Activated T-helper 1 cell treated with anti-CD3 and anti-CD28 coated beads, Interleukin-12 subunit alpha, Interleukin-12 subunit beta, Interleukin-2, Interleukin-4 antibody, amounts not matched to agents 30 ng/mL and 10 ng/mL and 1 ng/mL, durations not matched to agents 14 hours and 24 hours and 36 hours (primary cell): ENCODE results near the gene GRIA4. TPM values are rescaled to one million over a fixed set of nuclear protein-coding genes. Genes with fewer than 3 reads are reported as not detected.

ENCODE experiments used
- DNase-seq: peaks from one replicate; pipeline ENCODE4 v3.0.0; 2021; ENCODE audit warnings: low spot score
- H3K27ac Mint-ChIP-seq: one replicate; pipeline ENCODE4 v1.8.0; 2021; ENCODE audit warnings: mild to moderate bottlenecking, mixed read lengths
- H3K27me3 Mint-ChIP-seq: one replicate; pipeline ENCODE4 v1.8.0; 2022; ENCODE audit warnings: mild to moderate bottlenecking, moderate library complexity, mixed read lengths; ENCODE audit not compliant: insufficient read depth
- H3K36me3 Mint-ChIP-seq: one replicate; pipeline ENCODE4 v1.8.0; 2021; ENCODE audit warnings: low read depth, mixed read lengths
- H3K4me1 Mint-ChIP-seq: one replicate; pipeline ENCODE4 v1.8.0; 2021; ENCODE audit warnings: low read depth, mixed read lengths
- H3K4me3 Mint-ChIP-seq: one replicate; pipeline ENCODE4 v1.8.0; 2021; ENCODE audit warnings: mild to moderate bottlenecking, moderate library complexity, mixed read lengths
- H3K9me3 Mint-ChIP-seq: one replicate; pipeline ENCODE4 v1.8.0; 2021; ENCODE audit warnings: mixed read lengths
- intact Hi-C: fragments of 100-400 bp; cut with micrococcal nuclease; formaldehyde crosslinking; loops from one replicate; pipeline ENCODE4 v1.15.1; 2024
- total RNA-seq: library from RNA; stranded (reverse); gene quantifications from 2 replicates; pipeline ENCODE4 v1.2.3, GENCODE V29; 2022

The GRIA4 gene
- total RNA-seq, 1 donor from 2014 or later = not detected

- H3K9me3 Mint-ChIP-seq = no peaks in the 10 kb centered on the region
- no peak for DNase-seq
- no peaks in the 10 kb centered on the region for H3K36me3 Mint-ChIP-seq
- H3K27ac Mint-ChIP-seq = no peak overlapping the region
- no peaks in the 10 kb centered on the region for H3K4me1 Mint-ChIP-seq
- H3K27me3 Mint-ChIP-seq = no peaks in the 10 kb centered on the region
- no peak overlapping the region for H3K4me3 Mint-ChIP-seq
- intact Hi-C loops = no loop called here
Measured at GRCh38 chr11:105786741-105787140, 176.9 kb downstream of the GRIA4 start.

GRCh38 chr11:105789579-105790420 lies 179.9 kb downstream of the GRIA4 start:
- Mint-ChIP-seq H3K4me3 (no peak overlapping the region), H3K9me3 (no peaks in the 10 kb centered on the region), H3K36me3 (no peaks in the 10 kb centered on the region), H3K27me3 (no peaks in the 10 kb centered on the region), H3K27ac (no peak overlapping the region), H3K4me1 (no peaks in the 10 kb centered on the region)
- intact Hi-C loops = no loop called here
- DNase-seq = no peak

GRCh38 chr11:105790840-105791239 lies 181.0 kb downstream of the GRIA4 start:
- intact Hi-C loops = no loop called here
- Mint-ChIP-seq H3K36me3 (no peaks in the 10 kb centered on the region), H3K4me3 (no peak overlapping the region), H3K27me3 (no peaks in the 10 kb centered on the region), H3K27ac (no peak overlapping the region), H3K4me1 (no peaks in the 10 kb centered on the region), H3K9me3 (no peaks in the 10 kb centered on the region)
- DNase-seq = no peak

DNA sequence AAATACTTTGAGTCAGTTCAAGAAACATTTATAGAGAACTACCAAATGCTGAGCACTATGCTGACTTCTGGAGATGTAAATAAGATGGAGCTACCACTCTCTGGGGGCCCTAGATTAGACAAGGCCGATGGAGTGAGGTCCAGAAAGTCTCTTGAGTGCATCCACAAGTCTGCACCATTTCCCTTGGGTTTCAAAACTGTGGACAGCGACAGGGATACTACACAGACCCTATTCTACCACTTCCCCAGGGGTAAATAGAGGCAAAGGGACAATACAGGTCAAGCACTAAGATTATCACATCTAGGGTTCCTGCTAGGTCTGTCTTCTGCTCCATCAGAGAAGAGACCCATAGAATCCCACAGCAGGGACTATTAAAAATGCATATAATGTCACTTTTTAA lies 183.2 kb downstream of the GRIA4 start:
- Mint-ChIP-seq H3K9me3 (no peaks in the 10 kb centered on the region), H3K4me3 (no peak overlapping the region), H3K27me3 (no peaks in the 10 kb centered on the region), H3K4me1 (no peaks in the 10 kb centered on the region), H3K27ac (no peak overlapping the region), H3K36me3 (no peaks in the 10 kb centered on the region)
- intact Hi-C loops = no loop called here
- no peak for DNase-seq

DNA sequence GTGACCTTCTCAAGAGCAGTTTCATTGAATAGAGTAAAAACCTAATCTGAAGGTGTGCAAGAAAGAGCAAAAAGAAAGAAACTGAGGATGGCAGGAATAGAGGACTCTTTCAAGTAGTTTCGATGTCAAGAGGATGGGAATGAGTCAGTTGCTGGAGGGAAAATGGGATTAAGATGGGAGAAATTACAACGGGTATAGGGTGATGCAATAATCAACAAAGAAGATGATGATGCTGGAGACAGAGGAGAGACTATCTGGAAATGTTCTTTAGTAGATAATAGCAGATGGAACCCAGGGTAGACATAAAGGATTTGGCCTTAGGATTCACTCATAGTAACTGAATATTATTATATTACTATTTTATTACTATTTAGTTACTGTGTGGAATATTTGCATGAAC lies 189.4 kb downstream of the GRIA4 start:
- no peaks in the 10 kb centered on the region for H3K9me3 Mint-ChIP-seq
- DNase-seq = no peak
- no peak overlapping the region for H3K4me3 Mint-ChIP-seq
- H3K36me3 Mint-ChIP-seq = no peaks in the 10 kb centered on the region
- no peak overlapping the region for H3K27ac Mint-ChIP-seq
- H3K27me3 Mint-ChIP-seq = peaks cover 3% of the 10 kb centered on the region
- H3K4me1 Mint-ChIP-seq = no peaks in the 10 kb centered on the region
- intact Hi-C loops = no loop called here

GRCh38 chr11:105799728-105800462 lies 190.0 kb downstream of the GRIA4 start:
- Mint-ChIP-seq H3K4me1 (no peaks in the 10 kb centered on the region), H3K36me3 (no peaks in the 10 kb centered on the region), H3K9me3 (no peaks in the 10 kb centered on the region), H3K27ac (no peak overlapping the region), H3K27me3 (peaks cover 3% of the 10 kb centered on the region), H3K4me3 (no peak overlapping the region)
- intact Hi-C loops = no loop called here
- DNase-seq = no peak

- Mint-ChIP-seq H3K27me3 (peaks cover 3% of the 10 kb centered on the region), H3K9me3 (no peaks in the 10 kb centered on the region), H3K4me1 (no peaks in the 10 kb centered on the region), H3K4me3 (no peak overlapping the region), H3K36me3 (no peaks in the 10 kb centered on the region), H3K27ac (no peak overlapping the region)
- no peak for DNase-seq
- intact Hi-C loops = no loop called here
Measured at GRCh38 chr11:105802390-105802789, 192.5 kb downstream of the GRIA4 start.

DNA sequence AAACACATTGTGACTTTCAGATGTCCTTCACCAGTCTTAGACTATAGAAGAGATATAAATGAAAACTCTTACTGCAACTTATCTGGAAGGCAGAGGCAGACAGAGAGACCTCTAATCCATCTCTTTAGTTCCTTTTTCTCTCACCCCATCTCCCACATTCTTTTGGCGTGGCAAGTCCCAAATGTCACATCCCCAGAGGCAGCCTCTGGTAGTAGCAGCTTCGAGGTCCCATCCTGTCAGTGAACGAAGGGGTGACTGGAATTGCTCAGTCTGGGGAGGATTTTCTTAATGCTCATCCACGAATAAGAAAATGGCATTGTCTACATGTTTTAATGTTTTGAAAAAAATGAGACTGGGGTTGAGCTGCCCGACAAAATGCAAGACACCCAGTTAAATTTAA lies 201.4 kb downstream of the GRIA4 start:
- intact Hi-C loops = no loop called here
- Mint-ChIP-seq H3K4me1 (no peaks in the 10 kb centered on the region), H3K9me3 (no peaks in the 10 kb centered on the region), H3K27me3 (no peaks in the 10 kb centered on the region), H3K4me3 (no peak overlapping the region), H3K27ac (no peak overlapping the region), H3K36me3 (no peaks in the 10 kb centered on the region)
- DNase-seq = no peak

DNA sequence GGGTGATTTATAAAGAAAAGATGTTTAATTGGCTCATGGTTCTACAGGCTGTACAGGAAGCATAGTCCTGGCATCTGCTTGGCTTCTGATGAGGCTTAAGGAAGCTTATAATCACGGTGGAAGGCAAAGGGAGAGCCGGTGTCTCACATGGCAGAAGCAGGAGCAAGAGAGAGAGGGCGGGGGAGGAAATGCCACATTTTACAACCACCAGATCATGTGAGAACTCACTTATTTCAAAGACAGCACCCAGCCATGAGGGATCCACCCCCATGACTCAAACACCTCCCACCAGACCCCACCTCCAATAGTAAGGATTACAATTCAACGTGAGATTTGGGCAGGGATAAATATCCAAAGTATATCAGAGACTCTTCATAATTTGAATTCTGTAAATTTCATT lies 211.5 kb downstream of the GRIA4 start:
- no peaks in the 10 kb centered on the region for H3K36me3 Mint-ChIP-seq
- intact Hi-C loops = no loop called here
- H3K4me3 Mint-ChIP-seq = no peak overlapping the region
- H3K27me3 Mint-ChIP-seq = no peaks in the 10 kb centered on the region
- H3K27ac Mint-ChIP-seq = no peak overlapping the region
- H3K9me3 Mint-ChIP-seq = no peaks in the 10 kb centered on the region
- no peaks in the 10 kb centered on the region for H3K4me1 Mint-ChIP-seq
- no peak for DNase-seq

- Mint-ChIP-seq H3K36me3 (no peaks in the 10 kb centered on the region), H3K4me3 (no peak overlapping the region), H3K4me1 (no peaks in the 10 kb centered on the region), H3K27me3 (no peaks in the 10 kb centered on the region), H3K9me3 (no peaks in the 10 kb centered on the region), H3K27ac (no peak overlapping the region)
- DNase-seq = no peak
- intact Hi-C loops = no loop called here
Measured at GRCh38 chr11:105821781-105822180, 211.9 kb downstream of the GRIA4 start.

- intact Hi-C loops = no loop called here
- Mint-ChIP-seq H3K4me3 (no peak overlapping the region), H3K4me1 (no peaks in the 10 kb centered on the region), H3K9me3 (no peaks in the 10 kb centered on the region), H3K27ac (no peak overlapping the region), H3K36me3 (no peaks in the 10 kb centered on the region), H3K27me3 (no peaks in the 10 kb centered on the region)
- no peak for DNase-seq
Measured at GRCh38 chr11:105823495-105824033, 213.7 kb downstream of the GRIA4 start.

DNA sequence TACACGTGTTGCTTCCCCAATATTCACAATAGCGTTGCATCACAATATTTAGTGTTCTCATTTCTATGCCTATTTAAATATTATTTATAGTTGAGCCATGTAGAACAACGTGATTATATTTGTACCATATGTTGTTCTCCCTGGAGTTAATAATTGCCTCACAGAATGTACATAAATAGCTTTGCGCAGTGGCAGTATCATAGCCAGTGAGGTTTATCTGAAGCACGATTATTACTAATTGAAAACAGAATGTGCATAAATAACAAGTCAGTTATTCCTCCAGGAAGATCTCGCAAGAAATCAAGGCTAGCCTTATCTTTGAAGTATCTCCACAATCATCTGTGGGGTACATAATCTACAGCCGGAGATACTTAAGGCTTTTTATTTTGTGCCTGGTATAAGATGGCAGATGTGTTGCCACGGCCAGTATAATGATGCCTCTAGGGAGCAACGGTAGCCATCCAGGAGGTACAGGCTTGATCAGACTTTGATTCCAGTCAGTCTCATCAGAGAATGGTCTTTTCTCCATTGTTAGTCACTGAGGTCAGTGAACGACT lies 214.7 kb downstream of the GRIA4 start:
- Mint-ChIP-seq H3K9me3 (no peaks in the 10 kb centered on the region), H3K27ac (no peak overlapping the region), H3K4me1 (no peaks in the 10 kb centered on the region), H3K4me3 (no peak overlapping the region), H3K36me3 (no peaks in the 10 kb centered on the region), H3K27me3 (no peaks in the 10 kb centered on the region)
- DNase-seq = no peak
- intact Hi-C loops = no loop called here

- no peak overlapping the region for H3K27ac Mint-ChIP-seq
- H3K9me3 Mint-ChIP-seq = no peaks in the 10 kb centered on the region
- H3K4me3 Mint-ChIP-seq = no peak overlapping the region
- H3K4me1 Mint-ChIP-seq = no peaks in the 10 kb centered on the region
- intact Hi-C loops = no loop called here
- no peak for DNase-seq
- H3K27me3 Mint-ChIP-seq = no peaks in the 10 kb centered on the region
- no peaks in the 10 kb centered on the region for H3K36me3 Mint-ChIP-seq
Measured at GRCh38 chr11:105825141-105825540, 215.3 kb downstream of the GRIA4 start.
